HAP-1 (cell line): Measurements from ENCODE around the gene C6orf15.
"Not testable (repeated sequence)": the region's sequence is repeated elsewhere in the genome, so short reads cannot be mapped to it uniquely, and the experiment has no call there.

Experiments used
- DNase-seq, 2 experiments: peaks; one replicate each; pipeline ENCODE4 v3.0.0-alpha.2; 2016 to 2020; ENCODE audit warnings: low spot score in 2 of 2
- H3K27me3 ChIP-seq: fragments of 250-450 bp; sonication (Bioruptor Pico); 2 replicates; pipeline ENCODE4 v1.5.1; 2020; ENCODE audit warnings: low read depth, mild to moderate bottlenecking, moderate library complexity
- H3K36me3 ChIP-seq: fragments of 250-450 bp; sonication (Bioruptor Pico); replicated peaks from 2 replicates; pipeline ENCODE4 v1.5.1; 2020; ENCODE audit warnings: mild to moderate bottlenecking
- H3K4me1 ChIP-seq: fragments of 250-450 bp; sonication (Bioruptor Pico); 2 replicates; pipeline ENCODE4 v1.5.1; 2020; ENCODE audit warnings: mild to moderate bottlenecking
- H3K4me3 ChIP-seq: fragments of 250-450 bp; sonication (Bioruptor Pico); 2 replicates; pipeline ENCODE4 v1.5.1; 2020; ENCODE audit warnings: mild to moderate bottlenecking, moderate library complexity
- H3K9me3 ChIP-seq: fragments of 250-450 bp; sonication (Bioruptor Pico); 2 replicates; pipeline ENCODE4 v1.5.1; 2020; ENCODE audit warnings: mild to moderate bottlenecking, moderate library complexity
- in situ Hi-C: fragments of 300-500 bp; cut with MboI; formaldehyde crosslinking; loops from 3 replicates; pipeline ENCODE4 v1.14.3; 2020; ENCODE audit warnings: low sequenced_read_pairs, inconsistent platforms, mixed read lengths

Gene C6orf15

GRCh38 chr6:31086788-31087440 lies 25.5 kb downstream of the C6orf15 start:
- Histone ChIP-seq H3K9me3 (no peaks in the 10 kb centered on the region), H3K4me3 (no peak overlapping the region), H3K4me1 (peaks cover 10% of the 10 kb centered on the region), H3K36me3 (no peaks in the 10 kb centered on the region), H3K27me3 (no peaks in the 10 kb centered on the region)
- in situ Hi-C loops = loop anchor here (25.0 kb wide), 1 partner anchor 600 kb away; the partner anchor contains the start of gene HLA-E
- DNase-seq = no peak

GRCh38 chr6:31083742-31084354 lies 28.5 kb downstream of the C6orf15 start:
- H3K27me3 ChIP-seq = no peaks in the 10 kb centered on the region
- peak; percentile 50 to 82 for DNase-seq
- in situ Hi-C loops = loop anchor here (5.0 to 25.0 kb wide), 2 partner anchors 257 to 597 kb away; partner anchors contain the start of gene HLA-E
- peaks cover 5% of the 10 kb centered on the region; the same call in 1 of the 2 replicates for H3K4me1 ChIP-seq
- H3K4me3 ChIP-seq = no peak overlapping the region
- H3K9me3 ChIP-seq = no peaks in the 10 kb centered on the region
- H3K36me3 ChIP-seq = no peaks in the 10 kb centered on the region

- no peak overlapping the region for H3K4me3 ChIP-seq
- H3K27me3 ChIP-seq = no peaks in the 10 kb centered on the region
- peaks cover 2% of the 10 kb centered on the region; the same call in 1 of the 2 replicates for H3K4me1 ChIP-seq
- H3K9me3 ChIP-seq = no peaks in the 10 kb centered on the region
- no peak for DNase-seq
- in situ Hi-C loops = loop anchor here (5.0 to 25.0 kb wide), 2 partner anchors 255 to 595 kb away; partner anchors contain the start of gene HLA-E
- no peaks in the 10 kb centered on the region for H3K36me3 ChIP-seq
Measured at GRCh38 chr6:31081872-31082271, 30.5 kb downstream of the C6orf15 start.

DNA sequence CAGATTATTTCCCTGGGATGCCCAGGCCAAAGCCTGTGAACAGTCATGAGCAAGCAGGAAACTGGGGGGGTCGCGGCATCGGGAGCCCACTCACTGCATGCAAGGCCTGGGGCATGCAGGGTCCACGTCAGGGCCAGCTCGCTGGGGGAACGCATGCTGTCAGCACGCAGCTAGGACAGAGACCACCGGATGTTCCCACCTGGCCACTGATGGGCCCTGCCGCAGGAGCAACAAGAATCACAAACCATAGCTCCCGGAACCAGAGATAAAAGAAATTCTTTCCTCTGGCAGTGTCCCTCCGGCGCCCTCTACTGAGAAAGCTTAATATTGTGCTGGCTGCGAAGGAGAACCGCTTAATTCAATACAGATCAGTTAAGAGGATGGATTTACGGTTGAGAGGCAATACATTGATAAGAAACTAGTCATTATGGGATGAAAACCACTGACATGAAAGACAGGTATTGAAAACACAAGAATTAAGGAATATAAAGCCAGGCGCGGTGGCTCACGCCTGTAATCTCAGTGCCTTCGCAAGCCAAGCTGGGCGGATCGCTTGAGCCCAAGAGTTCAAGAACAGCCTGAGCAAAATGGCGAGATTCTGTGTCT lies 32.6 kb downstream of the C6orf15 start:
- no peaks in the 10 kb centered on the region for H3K27me3 ChIP-seq
- in situ Hi-C loops = loop anchor here (5.0 to 25.0 kb wide), 4 partner anchors 162 to 592 kb away; partner anchors contain the start of genes FLOT1, HLA-E and IER3
- no peaks in the 10 kb centered on the region for H3K9me3 ChIP-seq
- H3K36me3 ChIP-seq = no peaks in the 10 kb centered on the region
- H3K4me3 ChIP-seq = no peak overlapping the region
- peaks cover 2% of the 10 kb centered on the region; the same call in 1 of the 2 replicates for H3K4me1 ChIP-seq
- peak; percentile 74 to 84 for DNase-seq

- no peaks in the 10 kb centered on the region for H3K9me3 ChIP-seq
- H3K27me3 ChIP-seq = no peaks in the 10 kb centered on the region
- no peaks in the 10 kb centered on the region for H3K36me3 ChIP-seq
- no peak overlapping the region for H3K4me3 ChIP-seq
- in situ Hi-C loops = loop anchor here (5.0 to 25.0 kb wide), 3 partner anchors 159 to 589 kb away; partner anchors contain the start of genes FLOT1, HLA-E and IER3
- DNase-seq = no peak
- peaks cover 19% of the 10 kb centered on the region for H3K4me1 ChIP-seq
Measured at GRCh38 chr6:31076611-31077010, 35.8 kb downstream of the C6orf15 start.

DNA sequence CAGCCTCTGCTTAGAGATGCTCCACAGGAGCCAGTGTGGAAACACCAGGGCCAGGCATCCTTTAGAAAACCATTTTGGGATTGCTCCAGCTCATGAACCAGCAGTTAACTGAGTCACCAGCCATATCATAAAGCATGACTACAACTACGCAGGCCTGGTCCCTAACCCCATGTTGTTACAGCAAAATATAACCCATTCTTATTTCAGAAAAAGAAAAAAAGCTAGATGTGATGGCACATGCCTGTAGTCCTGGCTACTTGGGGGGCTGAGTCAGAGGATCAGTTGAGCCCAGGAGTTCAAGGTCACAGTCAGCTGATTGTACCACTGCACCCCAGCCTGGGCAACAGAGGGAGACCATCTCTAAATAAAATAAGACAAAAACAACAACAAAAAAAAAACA lies 36.8 kb downstream of the C6orf15 start:
- DNase-seq = no peak
- Histone ChIP-seq H3K4me3 (no peak overlapping the region), H3K9me3 (no peaks in the 10 kb centered on the region), H3K27me3 (no peaks in the 10 kb centered on the region), H3K36me3 (no peaks in the 10 kb centered on the region), H3K4me1 (peaks cover 25% of the 10 kb centered on the region)
- in situ Hi-C loops = loop anchor here (5.0 to 25.0 kb wide), 3 partner anchors 158 to 588 kb away; partner anchors contain the start of genes FLOT1, HLA-E and IER3

DNA sequence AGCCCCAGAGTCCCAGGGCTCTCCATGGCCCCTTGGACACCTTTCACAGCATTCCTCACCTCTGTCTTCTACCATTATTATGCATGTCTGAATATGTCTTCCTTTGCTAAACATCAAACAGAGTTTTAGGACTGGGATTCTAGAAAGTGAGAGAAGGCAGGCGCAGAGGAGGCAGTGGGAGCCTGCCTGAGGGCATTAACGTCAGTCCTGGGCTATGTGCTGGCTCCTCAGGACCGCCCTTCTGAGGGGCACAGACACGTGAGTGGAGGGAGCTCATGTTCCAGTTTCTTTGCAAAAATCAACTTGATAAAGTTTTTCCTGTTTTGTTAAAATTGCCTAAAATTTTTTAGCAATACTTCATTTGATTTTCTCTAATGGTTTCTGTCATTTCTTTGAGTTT lies 38.0 kb downstream of the C6orf15 start:
- in situ Hi-C loops = loop anchor here (10.0 kb wide), 1 partner anchor 330 kb away; the partner anchor contains the start of genes FLOT1 and IER3
- H3K36me3 ChIP-seq = no peaks in the 10 kb centered on the region

GRCh38 chr6:31070711-31071197 lies 41.6 kb downstream of the C6orf15 start:
- Histone ChIP-seq H3K9me3 (no peaks in the 10 kb centered on the region), H3K27me3 (no peaks in the 10 kb centered on the region), H3K4me3 (no peak overlapping the region), H3K36me3 (no peaks in the 10 kb centered on the region), H3K4me1 (peaks cover 25% of the 10 kb centered on the region)
- DNase-seq = peak; percentile 78 to 83
- in situ Hi-C loops = loop anchor here (10.0 kb wide), 1 partner anchor 326 kb away; the partner anchor contains the start of genes FLOT1 and IER3

More for the DNA sequence above, 38.0 kb downstream of the C6orf15 start:
- peaks cover 25% of the 10 kb centered on the region for H3K4me1 ChIP-seq
- no peak for DNase-seq
- H3K27me3 ChIP-seq = no peaks in the 10 kb centered on the region
- no peak overlapping the region for H3K4me3 ChIP-seq
- no peaks in the 10 kb centered on the region for H3K9me3 ChIP-seq

GRCh38 chr6:31068669-31069340 lies 43.6 kb downstream of the C6orf15 start:
- Histone ChIP-seq H3K27me3 (no peaks in the 10 kb centered on the region), H3K4me3 (no peak overlapping the region), H3K4me1 (peaks cover 25% of the 10 kb centered on the region), H3K9me3 (no peaks in the 10 kb centered on the region), H3K36me3 (no peaks in the 10 kb centered on the region)
- in situ Hi-C loops = no loop called here
- DNase-seq = peak; percentile 80 to 86

GRCh38 chr6:31067891-31068668 lies 44.3 kb downstream of the C6orf15 start:
- DNase-seq, in situ Hi-C loops, H3K4me3 ChIP-seq, H3K9me3 ChIP-seq, H3K36me3 ChIP-seq, H3K27me3 ChIP-seq: not testable (repeated sequence)
- peaks cover 20% of the 10 kb centered on the region for H3K4me1 ChIP-seq

DNA sequence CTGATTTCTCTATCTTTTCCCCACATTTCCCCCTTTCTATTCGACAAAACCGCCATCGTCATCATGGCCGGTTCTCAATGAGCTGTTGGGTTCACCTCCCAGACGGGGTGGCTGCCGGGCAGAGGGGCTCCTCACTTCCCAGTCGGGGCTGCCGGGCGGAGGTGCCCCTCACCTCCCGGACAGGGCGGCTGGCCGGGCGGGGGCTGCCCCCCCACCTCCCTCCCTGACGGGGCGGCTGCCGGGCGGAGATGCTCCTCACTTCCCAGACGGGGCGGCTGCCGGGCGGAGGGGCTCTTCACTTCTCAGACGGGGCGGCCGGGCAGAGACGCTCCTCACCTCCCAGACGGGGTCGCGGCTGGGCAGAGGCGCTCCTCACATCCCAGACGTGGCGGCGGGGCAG lies 45.3 kb downstream of the C6orf15 start:
- H3K9me3 ChIP-seq, in situ Hi-C loops: not testable (repeated sequence)

DNA sequence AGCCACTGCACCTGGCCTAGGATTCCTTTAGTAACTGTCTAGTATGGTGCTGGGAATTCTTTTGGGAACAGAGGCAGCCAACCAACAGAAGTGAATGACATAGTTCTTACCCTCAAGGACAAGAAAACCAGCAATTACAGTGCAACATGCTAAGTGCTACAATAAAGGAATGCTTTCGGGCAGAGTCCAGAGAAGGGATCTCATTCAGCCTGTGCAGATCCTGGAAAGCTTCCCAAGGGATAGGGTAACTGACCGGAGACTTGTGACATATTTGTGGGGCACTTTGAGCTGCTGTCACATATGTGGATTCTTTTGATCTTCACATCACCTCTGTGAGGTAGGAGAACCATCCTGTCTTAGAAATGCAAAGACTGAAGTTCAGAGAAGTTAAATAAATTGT lies 46.8 kb downstream of the C6orf15 start:
- H3K27me3 ChIP-seq = no peaks in the 10 kb centered on the region
- no peaks in the 10 kb centered on the region for H3K9me3 ChIP-seq
- no peaks in the 10 kb centered on the region for H3K36me3 ChIP-seq
- in situ Hi-C loops = no loop called here
- no peak overlapping the region for H3K4me3 ChIP-seq
- DNase-seq = no peak
- peaks cover 3% of the 10 kb centered on the region; the same call in 1 of the 2 replicates for H3K4me1 ChIP-seq

More for the DNA sequence above, 45.3 kb downstream of the C6orf15 start:
- not testable (repeated sequence) for H3K36me3 ChIP-seq, H3K4me3 ChIP-seq, DNase-seq, H3K4me1 ChIP-seq, H3K27me3 ChIP-seq
